ENCODE data around the gene PAWR.
A peak's percentile ranks its signal among the peaks of the same experiment; 100 is the strongest.
"Not testable (repeated sequence)": the region's sequence is repeated elsewhere in the genome, so short reads cannot be mapped to it uniquely, and the experiment has no call there.

Gene PAWR

DNA sequence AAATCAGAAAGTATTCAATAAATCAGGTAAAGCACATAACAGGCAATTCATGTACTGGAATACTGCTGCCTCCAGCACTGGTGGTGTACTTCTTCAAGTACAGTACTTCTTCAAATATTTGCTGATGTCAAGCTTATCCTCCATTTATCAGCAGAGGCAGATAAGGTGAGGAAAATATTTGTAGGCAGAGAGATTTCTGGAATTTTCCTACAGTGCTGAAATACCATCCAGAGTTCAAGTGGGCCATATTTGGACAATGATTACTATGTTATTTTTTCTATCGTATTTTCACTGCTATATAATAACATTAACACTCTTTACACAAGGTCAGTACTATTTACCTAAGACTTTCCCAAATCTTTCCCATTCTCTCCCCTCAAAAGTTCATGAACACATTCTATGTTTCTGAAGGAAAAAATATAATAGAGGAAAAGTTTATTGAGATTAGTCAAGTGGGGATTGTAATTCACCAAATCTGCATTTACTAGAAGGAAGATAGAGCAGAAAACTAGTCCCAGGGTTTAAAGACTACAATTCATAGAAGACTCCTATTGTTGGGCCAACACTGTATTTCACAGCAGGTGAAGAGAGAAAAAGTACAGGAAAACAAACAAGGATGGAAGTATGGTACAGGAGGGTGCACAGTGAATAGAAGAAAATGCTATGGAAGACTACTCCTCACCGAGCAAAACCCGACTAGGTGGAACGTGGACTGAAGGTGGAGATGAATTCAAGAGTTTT is 141.1 kb downstream of the PAWR start:
- Histone ChIP-seq H3K36me3 (ENCODE audit: insufficient read depth, low read length) (peaks cover 38% of the 10 kb centered on the region), H3K9ac (ENCODE audit: low read depth, low read length) (no peak overlapping the region), H3K9me3 (ENCODE audit: control insufficient read depth, insufficient read depth, low read length) (no peaks in the 10 kb centered on the region; the same call in 1 of the 2 replicates), H3K4me1 (ENCODE audit: insufficient read depth, low read length) (peaks cover 28% of the 10 kb centered on the region)

DNA sequence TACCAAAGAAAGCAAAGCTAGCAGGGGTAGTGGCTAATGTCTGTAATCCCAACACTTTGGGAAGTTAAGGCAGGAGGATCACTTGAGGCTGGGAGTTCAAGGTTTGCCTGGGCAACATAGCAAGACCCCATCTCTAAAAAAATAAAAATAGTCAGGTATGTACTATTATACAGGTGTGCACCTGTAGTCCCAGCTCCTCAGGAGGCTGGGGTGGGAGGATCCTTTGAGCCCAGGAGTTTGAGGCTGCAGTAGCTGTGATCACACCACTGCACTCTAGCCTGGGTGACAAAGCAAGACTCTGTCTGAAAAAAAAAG is 142.2 kb downstream of the PAWR start:
- Histone ChIP-seq H3K9ac (ENCODE audit: low read depth, low read length) (no peak overlapping the region), H3K9me3 (ENCODE audit: control insufficient read depth, insufficient read depth, low read length) (no peaks in the 10 kb centered on the region), H3K36me3 (ENCODE audit: insufficient read depth, low read length) (peaks cover 38% of the 10 kb centered on the region), H3K4me1 (ENCODE audit: insufficient read depth, low read length) (peaks cover 28% of the 10 kb centered on the region)

DNA sequence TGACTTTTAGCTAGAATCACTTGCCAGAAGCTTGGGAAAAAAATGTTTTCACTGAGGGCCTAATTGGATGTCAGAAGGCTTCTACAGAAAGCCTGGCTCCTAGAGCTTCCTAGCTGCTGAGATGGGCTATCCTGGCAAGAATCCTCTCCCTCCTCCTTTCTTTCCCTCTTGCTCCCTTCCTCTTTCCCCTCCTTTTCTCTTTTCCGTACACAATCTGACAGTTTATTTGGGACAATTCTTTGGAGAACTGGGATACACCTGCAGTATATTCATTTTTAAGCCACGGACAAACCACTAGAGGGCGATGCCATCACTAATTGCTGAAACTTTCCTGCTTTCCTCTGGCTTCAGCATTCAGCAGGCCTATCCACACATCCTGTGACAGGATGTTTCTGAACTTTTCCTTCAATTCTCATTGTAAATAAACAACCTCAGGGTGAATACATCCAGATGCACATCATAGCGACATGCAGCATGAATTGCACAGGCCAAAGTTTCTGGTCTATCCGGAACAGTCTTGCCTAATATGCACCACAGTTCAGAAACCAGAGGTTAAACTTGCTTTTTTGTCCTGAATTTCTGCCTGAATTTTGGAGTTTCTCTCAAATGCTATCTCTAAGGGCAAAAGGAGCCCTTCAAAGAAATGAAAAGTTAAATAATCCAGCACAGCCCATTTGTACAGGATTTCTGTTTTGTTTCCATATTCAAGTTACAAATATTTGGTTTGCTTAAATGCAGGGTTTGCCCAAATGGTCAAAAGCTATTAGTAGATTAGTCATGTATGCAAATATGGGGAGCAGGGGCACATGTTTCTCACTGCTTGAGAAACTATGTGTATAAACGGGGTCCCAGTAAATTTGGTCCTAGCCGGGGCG is 142.8 kb downstream of the PAWR start:
- Histone ChIP-seq H3K4me1 (ENCODE audit: insufficient read depth, low read length) (peaks cover 28% of the 10 kb centered on the region), H3K36me3 (ENCODE audit: insufficient read depth, low read length) (peaks cover 38% of the 10 kb centered on the region), H3K9me3 (ENCODE audit: control insufficient read depth, insufficient read depth, low read length) (no peaks in the 10 kb centered on the region), H3K9ac (ENCODE audit: low read depth, low read length) (peak overlapping the region; percentile 39; the same call in 1 of the 2 replicates)

DNA sequence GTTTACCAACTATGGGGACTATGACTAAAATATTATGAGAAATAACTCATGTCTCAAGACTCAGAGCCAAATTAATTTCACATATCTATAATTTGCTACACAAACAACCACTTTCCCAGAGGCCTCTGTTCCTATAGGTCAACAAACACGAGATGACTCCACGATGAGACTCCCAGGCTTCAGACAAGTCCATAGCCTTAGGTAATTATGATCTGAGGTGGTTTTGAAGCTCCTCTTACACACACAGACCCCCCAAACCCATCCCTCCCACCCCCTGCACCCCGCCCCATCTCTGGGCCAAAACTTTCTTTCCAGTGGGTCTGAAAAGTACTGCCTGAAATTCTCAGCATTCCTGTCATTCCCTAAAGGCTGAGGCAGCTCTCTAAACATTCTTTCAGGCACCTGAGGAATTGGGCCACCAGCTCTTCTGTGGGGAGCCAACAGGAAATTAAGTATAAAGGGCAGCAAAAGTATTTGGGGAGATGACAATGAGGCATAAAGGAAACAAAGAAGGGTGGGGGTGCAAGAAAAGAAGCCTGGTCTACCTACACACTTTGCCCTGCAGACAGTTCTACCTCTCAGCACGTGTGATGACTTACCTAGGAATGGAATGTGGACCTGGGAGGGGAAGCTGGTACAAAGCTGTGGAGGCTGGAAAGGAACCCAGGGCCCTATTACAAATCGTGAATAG is 143.6 kb downstream of the PAWR start:
- peaks cover 28% of the 10 kb centered on the region for H3K4me1 ChIP-seq (ENCODE audit: insufficient read depth, low read length)
- H3K9ac ChIP-seq (ENCODE audit: low read depth, low read length), result peak overlapping the region; percentile 39; the same call in 1 of the 2 replicates
- H3K9me3 ChIP-seq (ENCODE audit: control insufficient read depth, insufficient read depth, low read length), result no peaks in the 10 kb centered on the region
- peaks cover 41% of the 10 kb centered on the region for H3K36me3 ChIP-seq (ENCODE audit: insufficient read depth, low read length)

DNA sequence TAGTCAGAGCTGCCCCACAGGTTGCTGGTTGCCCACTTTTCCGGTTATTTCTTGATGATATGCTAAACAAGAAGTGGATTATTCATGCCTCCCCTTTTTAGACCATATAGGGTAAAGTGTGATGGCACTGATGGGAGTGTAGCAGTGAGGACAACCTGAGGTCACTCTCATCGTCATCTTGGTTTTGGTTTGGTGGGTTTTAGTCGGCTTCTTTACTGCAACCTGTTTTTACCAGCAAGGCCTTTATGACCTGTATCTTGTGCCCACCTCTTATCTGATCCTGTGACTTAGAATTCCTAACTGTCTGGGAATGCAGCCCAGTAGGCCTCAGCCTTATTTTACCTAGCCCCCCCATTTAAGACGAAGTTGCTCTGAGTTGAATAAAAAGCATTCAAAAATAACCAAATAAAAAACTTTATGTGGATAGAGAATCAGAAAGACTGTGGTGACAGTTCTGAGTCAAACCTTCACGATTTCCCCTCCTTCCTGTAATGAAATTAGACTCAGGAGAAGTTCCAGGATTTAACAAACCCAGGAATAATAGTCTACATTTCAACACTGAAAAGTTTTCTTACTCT is 144.2 kb downstream of the PAWR start:
- peaks cover 28% of the 10 kb centered on the region for H3K4me1 ChIP-seq (ENCODE audit: insufficient read depth, low read length)
- peaks cover 41% of the 10 kb centered on the region for H3K36me3 ChIP-seq (ENCODE audit: insufficient read depth, low read length)
- H3K9me3 ChIP-seq (ENCODE audit: control insufficient read depth, insufficient read depth, low read length), result no peaks in the 10 kb centered on the region
- peak overlapping the region; percentile 18; the same call in 1 of the 2 replicates for H3K9ac ChIP-seq (ENCODE audit: low read depth, low read length)

DNA sequence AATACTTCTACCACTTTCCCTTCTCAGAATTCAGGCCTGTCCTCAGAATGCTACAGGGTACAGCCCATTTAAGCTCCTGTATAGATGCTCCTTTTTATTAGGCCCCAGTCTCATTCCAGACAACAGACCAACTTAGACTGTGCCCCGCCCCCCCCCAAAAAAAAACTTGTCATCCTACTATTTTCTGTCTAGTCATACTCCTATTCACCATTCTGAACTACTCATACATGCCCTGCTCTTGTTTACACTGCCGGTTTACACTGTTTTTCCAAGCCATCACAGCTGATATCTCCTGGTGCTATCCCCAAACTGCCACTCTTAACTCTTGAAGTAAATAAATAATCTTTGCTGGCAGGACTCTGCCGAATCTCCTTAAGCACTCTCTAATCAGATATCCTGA is 146.3 kb downstream of the PAWR start:
- Histone ChIP-seq H3K36me3 (ENCODE audit: insufficient read depth, low read length) (peaks cover 35% of the 10 kb centered on the region), H3K4me1 (ENCODE audit: insufficient read depth, low read length) (peaks cover 31% of the 10 kb centered on the region)
- not testable (repeated sequence) for H3K9me3 ChIP-seq (ENCODE audit: control insufficient read depth, insufficient read depth, low read length); H3K9ac ChIP-seq (ENCODE audit: low read depth, low read length)

DNA sequence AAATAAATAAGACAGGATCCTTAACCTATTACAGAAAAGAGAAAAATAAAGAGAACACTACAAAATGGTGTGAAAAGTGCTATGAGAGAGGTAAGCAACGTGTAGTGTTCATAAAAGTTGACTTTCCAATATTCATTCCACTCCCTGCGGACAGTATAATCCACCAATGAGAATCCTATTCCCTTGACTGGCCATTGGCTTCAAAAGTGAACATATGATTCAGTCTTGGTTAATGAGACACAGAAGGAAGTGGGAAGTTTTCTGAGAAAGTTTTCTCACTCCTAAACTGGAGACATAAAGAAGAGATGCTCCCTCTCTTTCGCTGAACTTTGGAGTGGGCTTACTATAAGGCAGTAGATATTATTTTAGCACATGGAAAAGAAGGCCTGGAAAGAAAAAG is 153.1 kb downstream of the PAWR start:
- Histone ChIP-seq H3K9ac (ENCODE audit: low read depth, low read length) (no peak overlapping the region), H3K9me3 (ENCODE audit: control insufficient read depth, insufficient read depth, low read length) (no peaks in the 10 kb centered on the region), H3K4me1 (ENCODE audit: insufficient read depth, low read length) (peaks cover 35% of the 10 kb centered on the region), H3K36me3 (ENCODE audit: insufficient read depth, low read length) (peaks cover under 1% of the 10 kb centered on the region; the same call in 1 of the 2 replicates)

DNA sequence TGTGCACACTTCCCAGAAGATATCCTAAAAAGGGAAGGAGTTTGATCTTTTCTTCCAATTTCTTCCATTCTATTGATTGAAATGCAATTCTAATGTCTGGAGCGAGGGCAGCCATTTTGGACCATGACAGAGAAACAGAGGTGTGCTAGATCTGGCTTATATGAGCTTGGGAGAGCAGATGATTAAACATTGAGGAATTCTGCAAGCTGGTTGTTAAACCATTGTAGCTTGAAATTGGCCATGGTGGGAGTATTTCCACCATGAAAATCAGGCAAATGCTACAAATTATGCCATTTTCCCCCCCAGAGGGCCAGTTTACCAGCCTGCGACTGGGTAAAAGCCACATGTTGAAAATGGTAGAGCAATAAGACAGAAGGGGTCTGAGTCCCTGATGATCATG is 155.0 kb downstream of the PAWR start:
- Histone ChIP-seq H3K9me3 (ENCODE audit: control insufficient read depth, insufficient read depth, low read length) (no peaks in the 10 kb centered on the region), H3K36me3 (ENCODE audit: insufficient read depth, low read length) (no peaks in the 10 kb centered on the region), H3K9ac (ENCODE audit: low read depth, low read length) (no peak overlapping the region), H3K4me1 (ENCODE audit: insufficient read depth, low read length) (peaks cover 45% of the 10 kb centered on the region)

Data from ES-I3 (cell line).